Fibroblast of pulmonary artery (primary cell): ENCODE data around the gene SKOR1.

ENCODE experiments used
- DNase-seq: peaks from one replicate; pipeline ENCODE4 v3.0.0-alpha.2; 2010; ENCODE audit warnings: low read depth
- H3K4me3 ChIP-seq: replicated peaks from 2 replicates; pipeline ENCODE4 v1.5.1; 2011; ENCODE audit warnings: low read depth, mild to moderate bottlenecking, control low read depth, low read length, moderate library complexity
- TF ChIP-seq, protein P1 (sequence below): IDR thresholded peaks from 2 replicates; pipeline ENCODE4 v1.5.1; 2011; ENCODE audit warnings: mild to moderate bottlenecking, control low read depth, low read length, inconsistent platforms; ENCODE audit errors: missing control alignments

The SKOR1 gene, protein sequence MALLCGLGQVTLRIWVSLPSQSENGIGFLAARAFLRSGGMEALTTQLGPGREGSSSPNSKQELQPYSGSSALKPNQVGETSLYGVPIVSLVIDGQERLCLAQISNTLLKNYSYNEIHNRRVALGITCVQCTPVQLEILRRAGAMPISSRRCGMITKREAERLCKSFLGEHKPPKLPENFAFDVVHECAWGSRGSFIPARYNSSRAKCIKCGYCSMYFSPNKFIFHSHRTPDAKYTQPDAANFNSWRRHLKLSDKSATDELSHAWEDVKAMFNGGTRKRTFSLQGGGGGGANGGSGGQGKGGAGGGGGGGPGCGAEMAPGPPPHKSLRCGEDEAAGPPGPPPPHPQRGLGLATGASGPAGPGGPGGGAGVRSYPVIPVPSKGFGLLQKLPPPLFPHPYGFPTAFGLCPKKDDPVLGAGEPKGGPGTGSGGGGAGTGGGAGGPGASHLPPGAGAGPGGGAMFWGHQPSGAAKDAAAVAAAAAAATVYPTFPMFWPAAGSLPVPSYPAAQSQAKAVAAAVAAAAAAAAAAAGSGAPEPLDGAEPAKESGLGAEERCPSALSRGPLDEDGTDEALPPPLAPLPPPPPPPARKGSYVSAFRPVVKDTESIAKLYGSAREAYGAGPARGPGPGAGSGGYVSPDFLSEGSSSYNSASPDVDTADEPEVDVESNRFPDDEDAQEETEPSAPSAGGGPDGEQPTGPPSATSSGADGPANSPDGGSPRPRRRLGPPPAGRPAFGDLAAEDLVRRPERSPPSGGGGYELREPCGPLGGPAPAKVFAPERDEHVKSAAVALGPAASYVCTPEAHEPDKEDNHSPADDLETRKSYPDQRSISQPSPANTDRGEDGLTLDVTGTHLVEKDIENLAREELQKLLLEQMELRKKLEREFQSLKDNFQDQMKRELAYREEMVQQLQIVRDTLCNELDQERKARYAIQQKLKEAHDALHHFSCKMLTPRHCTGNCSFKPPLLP

DNA sequence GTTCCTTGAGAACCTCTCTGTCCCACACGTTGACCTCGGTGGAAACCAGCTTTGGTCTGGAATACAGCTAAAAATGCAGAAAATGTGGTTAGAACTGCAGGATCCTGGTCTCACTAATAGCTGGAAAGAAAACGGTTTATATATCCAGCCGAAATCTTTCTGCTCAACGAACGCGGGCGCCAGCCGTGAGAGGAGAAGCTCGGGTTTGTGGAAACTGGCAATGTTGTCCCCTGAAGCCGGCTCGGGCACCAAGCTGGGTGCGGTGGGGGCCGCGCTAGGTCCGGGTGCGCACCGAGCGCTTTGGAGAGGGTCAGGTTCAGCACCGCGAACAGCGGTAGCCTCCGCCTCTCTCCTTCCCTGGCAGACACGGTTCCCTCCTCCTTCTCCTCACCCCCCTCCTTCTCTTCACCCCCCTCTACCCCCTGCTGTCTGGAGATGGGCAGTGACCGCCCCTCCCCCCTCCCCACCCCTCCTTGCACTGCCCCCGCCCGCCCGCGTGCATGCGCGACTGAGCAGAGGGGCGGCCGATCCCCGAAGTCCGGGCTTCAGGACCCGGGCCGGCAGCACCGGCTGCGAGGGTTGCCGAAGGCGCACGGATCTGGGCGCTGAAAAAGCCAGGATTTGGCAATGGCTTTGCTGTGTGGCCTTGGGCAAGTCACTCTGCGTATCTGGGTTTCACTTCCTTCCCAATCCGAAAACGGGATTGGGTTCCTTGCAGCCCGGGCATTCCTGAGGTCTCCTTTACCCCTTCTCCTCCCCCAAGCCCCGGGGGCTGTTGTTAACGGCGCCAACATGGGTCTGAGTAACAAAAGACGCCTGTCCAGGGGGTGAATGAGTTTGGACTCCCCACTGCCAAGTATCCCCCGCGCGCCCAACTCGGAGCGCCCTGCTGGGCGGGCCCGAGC lies at the start of gene SKOR1:
TSS of gene SKOR1 (plus strand) at position 534 of the 905 bp plus-strand sequence. CDS start at position 628, 94 bp downstream.
- peak; percentile 49 for DNase-seq
- TF ChIP-seq, protein P1, sequence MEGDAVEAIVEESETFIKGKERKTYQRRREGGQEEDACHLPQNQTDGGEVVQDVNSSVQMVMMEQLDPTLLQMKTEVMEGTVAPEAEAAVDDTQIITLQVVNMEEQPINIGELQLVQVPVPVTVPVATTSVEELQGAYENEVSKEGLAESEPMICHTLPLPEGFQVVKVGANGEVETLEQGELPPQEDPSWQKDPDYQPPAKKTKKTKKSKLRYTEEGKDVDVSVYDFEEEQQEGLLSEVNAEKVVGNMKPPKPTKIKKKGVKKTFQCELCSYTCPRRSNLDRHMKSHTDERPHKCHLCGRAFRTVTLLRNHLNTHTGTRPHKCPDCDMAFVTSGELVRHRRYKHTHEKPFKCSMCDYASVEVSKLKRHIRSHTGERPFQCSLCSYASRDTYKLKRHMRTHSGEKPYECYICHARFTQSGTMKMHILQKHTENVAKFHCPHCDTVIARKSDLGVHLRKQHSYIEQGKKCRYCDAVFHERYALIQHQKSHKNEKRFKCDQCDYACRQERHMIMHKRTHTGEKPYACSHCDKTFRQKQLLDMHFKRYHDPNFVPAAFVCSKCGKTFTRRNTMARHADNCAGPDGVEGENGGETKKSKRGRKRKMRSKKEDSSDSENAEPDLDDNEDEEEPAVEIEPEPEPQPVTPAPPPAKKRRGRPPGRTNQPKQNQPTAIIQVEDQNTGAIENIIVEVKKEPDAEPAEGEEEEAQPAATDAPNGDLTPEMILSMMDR, result no peak
- H3K4me3 ChIP-seq, result no peak within 1 kb of the TSS

DNA sequence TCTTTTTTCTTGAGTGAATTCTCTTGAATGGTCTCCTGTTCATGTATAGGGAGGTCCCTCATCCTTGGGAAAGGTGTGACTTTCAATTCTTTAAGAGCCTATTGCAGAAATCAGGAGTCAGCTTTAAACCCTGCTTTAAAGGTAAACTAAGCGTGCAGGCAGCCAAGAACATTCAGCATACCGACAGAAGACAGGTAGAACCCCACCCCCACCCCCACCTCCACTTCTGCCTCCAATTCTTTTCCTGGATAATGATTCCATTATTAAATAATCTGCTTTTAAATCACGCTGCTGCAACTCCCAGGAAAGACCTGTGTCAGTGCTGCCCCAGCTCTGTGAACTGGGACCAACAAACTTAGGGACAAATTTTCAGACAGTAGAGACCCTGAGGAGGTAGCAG lies 49.3 kb upstream of the SKOR1 start:
- DNase-seq, result no peak
- TF ChIP-seq, protein P1, result no peak

DNA sequence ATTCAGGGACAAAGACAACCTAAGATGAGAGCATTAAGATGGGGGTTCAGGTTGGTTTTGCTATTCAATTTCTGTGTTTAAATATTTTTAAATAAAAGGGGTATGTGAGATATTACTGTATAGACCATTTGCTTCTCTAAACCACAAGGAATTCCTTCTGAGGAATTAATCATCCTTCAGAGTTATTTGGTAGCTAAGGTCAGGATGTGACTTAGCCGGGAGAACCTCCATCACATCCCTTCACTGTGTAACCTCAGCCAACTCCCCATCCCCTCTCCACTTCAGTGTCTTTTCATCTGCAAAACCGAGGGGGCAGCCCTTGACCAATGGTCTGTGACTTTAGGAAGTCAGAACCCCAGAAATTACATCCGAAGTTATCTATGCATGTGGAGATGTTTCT lies 48.7 kb upstream of the SKOR1 start:
- TF ChIP-seq, protein P1, result no peak
- DNase-seq, result peak; percentile 4

More for the DNA sequence above, 49.3 kb upstream of the SKOR1 start:
- no peak overlapping the region for H3K4me3 ChIP-seq

DNA sequence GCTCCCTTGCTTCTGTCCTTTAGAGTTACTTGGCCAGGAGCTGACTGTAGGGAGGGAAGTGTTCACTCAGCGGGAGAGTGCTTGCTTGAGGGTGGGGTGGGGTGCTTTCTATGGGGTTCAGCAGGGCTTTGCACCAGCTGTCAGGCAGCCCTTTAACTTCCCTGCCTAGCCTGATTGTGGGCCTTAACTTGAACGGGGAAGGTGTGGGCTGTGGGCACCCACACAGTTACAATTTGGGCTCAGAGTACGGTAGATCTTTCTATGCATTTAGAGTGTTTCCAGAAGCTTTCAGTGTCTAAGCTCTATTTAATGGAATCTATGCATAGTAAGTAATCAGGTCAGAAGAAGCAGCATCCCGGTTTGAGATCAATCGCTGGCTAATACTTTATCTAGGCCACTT lies 48.2 kb upstream of the SKOR1 start:
- DNase-seq, result no peak
- no peak overlapping the region for H3K4me3 ChIP-seq
- TF ChIP-seq, protein P1, result no peak

More for the DNA sequence above, 48.7 kb upstream of the SKOR1 start:
- no peak overlapping the region for H3K4me3 ChIP-seq

DNA sequence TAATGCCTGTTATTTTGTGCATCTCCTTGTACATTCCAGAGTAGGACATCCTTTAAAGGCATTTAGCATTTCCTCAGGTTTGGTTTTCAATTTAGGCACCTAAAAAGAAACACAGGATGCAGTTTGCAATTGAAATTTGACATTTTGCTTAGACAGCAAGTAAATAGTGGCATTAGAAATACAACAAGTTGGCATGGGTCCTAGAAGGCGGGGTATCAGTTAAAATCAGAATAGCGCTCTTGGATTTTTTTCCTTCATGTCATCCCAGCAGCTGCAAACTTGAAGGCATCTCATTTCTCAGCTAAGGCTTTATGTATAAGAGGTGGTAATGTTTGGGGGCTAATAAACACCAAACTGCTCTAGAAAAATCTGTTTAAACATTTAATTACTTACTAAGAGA lies 47.5 kb upstream of the SKOR1 start:
- DNase-seq, result no peak
- TF ChIP-seq, protein P1, result no peak
- H3K4me3 ChIP-seq, result no peak overlapping the region

DNA sequence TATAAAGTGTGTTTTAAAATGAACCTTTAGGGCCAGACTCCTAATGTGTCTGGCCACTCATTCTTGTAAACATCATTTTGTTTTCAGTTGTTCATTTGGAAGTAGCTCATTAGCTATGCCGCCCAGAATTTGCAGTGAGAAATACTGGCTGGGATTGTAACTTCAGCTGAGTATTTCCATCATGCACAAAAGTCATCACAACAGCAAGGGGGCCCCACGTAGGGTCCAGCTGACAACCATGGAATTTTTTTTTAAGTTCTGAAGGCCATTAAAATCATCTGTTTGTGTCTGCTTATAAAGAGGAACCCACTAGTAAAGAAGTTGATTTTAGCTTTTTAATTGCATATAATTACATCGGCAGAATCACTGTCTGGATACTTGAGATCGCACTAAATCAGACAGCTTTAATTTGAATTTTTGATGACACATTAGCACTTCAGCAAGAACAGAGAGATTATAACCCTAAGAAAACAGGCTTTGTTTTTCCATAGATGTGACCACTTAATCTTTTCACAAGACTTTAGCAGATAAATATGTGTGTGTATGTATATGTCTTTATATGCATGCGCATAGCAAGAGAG lies 46.3 kb upstream of the SKOR1 start:
- H3K4me3 ChIP-seq, result no peak overlapping the region
- DNase-seq, result no peak
- TF ChIP-seq, protein P1, result no peak
